ENCODE data around the gene TCIRG1.
A peak's percentile ranks its signal among the peaks of the same experiment; 100 is the strongest.
"Not testable (repeated sequence)": the region's sequence is repeated elsewhere in the genome, so short reads cannot be mapped to it uniquely, and the experiment has no call there.

TCIRG1 gene

DNA sequence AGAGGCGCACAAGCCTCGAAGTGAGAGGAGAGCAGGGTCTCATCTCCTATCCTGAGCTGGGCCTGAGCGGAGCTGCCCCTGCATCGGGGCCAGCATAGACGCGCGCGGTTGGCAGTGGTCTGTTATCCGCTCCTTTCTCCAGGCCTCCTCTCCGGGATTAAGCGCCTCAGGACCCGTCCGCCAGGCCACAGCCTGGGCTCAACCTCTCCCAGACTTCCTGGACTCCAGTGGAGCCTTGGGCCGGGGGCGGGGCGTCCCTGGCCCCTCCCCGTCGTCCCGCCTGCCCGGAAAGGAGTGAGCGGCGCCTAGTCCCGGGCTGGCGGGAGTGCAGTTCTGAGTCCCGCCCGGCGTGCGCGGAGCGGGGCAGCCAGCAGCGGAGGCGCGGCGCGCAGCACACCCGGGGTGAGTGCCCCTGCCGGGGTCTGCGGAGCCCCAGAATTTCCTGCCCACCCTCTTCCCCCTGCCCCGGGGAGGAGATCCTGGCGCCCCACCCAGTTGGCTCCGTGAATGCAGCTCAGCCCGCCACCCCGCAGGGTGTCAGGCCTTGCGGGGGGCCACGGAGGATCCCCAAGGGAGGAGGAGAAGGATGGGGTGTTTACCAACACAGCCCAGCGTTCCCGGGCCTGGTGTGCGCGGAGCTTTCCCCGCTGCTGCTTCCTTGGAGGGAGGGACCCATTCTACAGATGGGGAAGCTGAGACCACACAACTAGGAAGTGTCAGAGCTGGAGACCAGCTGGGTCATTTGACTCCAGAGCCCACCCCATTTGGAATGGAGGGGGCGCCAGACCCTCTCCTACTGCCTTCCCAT is at the start of gene TCIRG1:
TCIRG1 (plus strand) TSS at position 308 of the 808 bp plus-strand sequence. CDS start 2,247 bp downstream, outside the sequence.
- Mint-ChIP-seq H3K36me3 (ENCODE audit: low read depth) (peaks cover 14% of the 10 kb centered on the region), H3K4me1 (ENCODE audit: low read depth) (peaks cover 14% of the 10 kb centered on the region), H3K27me3 (ENCODE audit: low read depth) (no peaks in the 10 kb centered on the region), H3K9me3 (no peaks in the 10 kb centered on the region), H3K4me3 (peak within 1 kb of the TSS; percentile 95), H3K27ac (peak within 1 kb of the TSS; percentile 94)
- DNase-seq (ENCODE audit: low spot score), result peak; percentile 68

- not testable (repeated sequence) for H3K36me3 Mint-ChIP-seq (ENCODE audit: low read depth); H3K27ac Mint-ChIP-seq; H3K4me1 Mint-ChIP-seq (ENCODE audit: low read depth); H3K27me3 Mint-ChIP-seq (ENCODE audit: low read depth); H3K4me3 Mint-ChIP-seq; H3K9me3 Mint-ChIP-seq; DNase-seq (ENCODE audit: low spot score)
These were observed 48.1 kb upstream of the TCIRG1 start for GRCh38 chr11:67990546-67991346.

DNA sequence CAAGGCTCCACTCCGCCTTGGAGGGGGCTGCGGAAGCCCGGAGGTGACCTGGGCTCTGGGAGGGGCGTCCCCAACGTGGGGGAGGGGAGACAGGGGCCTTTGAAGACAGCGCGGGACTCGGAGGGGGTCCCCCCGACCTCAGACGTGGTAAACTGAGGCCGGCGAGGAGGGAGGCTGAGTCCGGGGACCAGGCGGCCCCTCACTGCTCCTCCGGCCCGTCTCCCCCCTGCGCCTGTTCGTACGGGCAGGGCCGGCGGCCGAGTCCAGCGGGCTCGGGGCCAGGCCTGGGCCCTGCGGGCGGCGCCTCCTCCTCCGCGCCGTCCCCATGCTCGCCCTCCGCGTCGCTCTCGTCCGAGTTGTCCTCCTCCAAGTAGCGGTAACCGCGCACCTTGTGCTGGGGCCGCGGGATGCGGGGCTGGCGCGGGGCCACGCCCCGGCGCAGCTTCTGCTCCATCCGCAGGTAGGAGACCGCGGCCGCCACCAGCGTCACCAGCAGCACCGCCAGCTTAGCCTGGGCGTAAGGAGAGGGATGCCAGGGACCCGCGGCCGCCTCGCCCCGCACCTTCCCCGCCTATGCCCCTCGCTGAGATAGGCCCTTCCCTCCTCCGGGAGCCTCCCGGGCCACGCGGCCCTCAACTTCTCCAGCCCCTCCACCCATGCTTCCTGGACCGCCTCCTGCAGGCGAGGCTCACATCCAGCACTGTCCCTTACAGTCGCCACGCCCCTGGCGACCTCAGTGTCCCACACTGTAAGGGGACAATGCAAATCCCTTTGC is 47.3 kb upstream of the TCIRG1 start:
- not testable (repeated sequence) for DNase-seq (ENCODE audit: low spot score); H3K27me3 Mint-ChIP-seq (ENCODE audit: low read depth); H3K36me3 Mint-ChIP-seq (ENCODE audit: low read depth); H3K4me1 Mint-ChIP-seq (ENCODE audit: low read depth); H3K4me3 Mint-ChIP-seq; H3K27ac Mint-ChIP-seq; H3K9me3 Mint-ChIP-seq

- Mint-ChIP-seq H3K4me1 (ENCODE audit: low read depth) (peaks cover 13% of the 10 kb centered on the region), H3K27ac (peak overlapping the region; percentile 45)
- H3K36me3 Mint-ChIP-seq (ENCODE audit: low read depth); H3K27me3 Mint-ChIP-seq (ENCODE audit: low read depth); H3K9me3 Mint-ChIP-seq; H3K4me3 Mint-ChIP-seq: not testable (repeated sequence)
- DNase-seq (ENCODE audit: low spot score), result peak; percentile 32
These were observed 45.0 kb upstream of the TCIRG1 start for GRCh38 chr11:67993821-67994220.

GRCh38 chr11:67994387-67994786 is 44.4 kb upstream of the TCIRG1 start:
- not testable (repeated sequence) for DNase-seq (ENCODE audit: low spot score); H3K4me3 Mint-ChIP-seq; H3K36me3 Mint-ChIP-seq (ENCODE audit: low read depth); H3K27me3 Mint-ChIP-seq (ENCODE audit: low read depth); H3K9me3 Mint-ChIP-seq; H3K27ac Mint-ChIP-seq
- peaks cover 13% of the 10 kb centered on the region for H3K4me1 Mint-ChIP-seq (ENCODE audit: low read depth)

- not testable (repeated sequence) for H3K36me3 Mint-ChIP-seq (ENCODE audit: low read depth); DNase-seq (ENCODE audit: low spot score); H3K27me3 Mint-ChIP-seq (ENCODE audit: low read depth); H3K27ac Mint-ChIP-seq; H3K9me3 Mint-ChIP-seq; H3K4me3 Mint-ChIP-seq
- H3K4me1 Mint-ChIP-seq (ENCODE audit: low read depth), result peaks cover 13% of the 10 kb centered on the region
These were observed 43.7 kb upstream of the TCIRG1 start for GRCh38 chr11:67995129-67995528.

DNA sequence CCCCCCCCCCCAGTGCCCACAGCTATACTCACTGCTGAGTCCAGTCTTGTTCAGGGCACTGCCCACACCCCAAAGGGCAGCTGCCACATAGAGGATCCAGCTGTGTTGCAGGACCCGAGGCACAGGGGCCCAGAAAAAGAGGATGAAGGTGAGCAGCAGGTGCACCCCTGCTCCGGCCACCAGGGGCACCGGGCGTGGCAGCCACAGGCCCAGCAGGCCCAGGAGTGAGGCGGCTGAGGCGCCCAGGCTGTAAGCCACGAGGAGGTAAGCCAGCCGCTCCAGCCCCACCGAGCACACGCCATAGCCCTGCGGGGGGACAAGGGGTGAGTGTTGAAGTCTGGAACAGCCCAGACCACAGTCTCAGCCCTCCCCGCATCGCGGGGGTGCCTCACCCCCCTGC is 43.2 kb upstream of the TCIRG1 start:
- not testable (repeated sequence) for H3K27ac Mint-ChIP-seq; H3K27me3 Mint-ChIP-seq (ENCODE audit: low read depth); H3K9me3 Mint-ChIP-seq; H3K36me3 Mint-ChIP-seq (ENCODE audit: low read depth); DNase-seq (ENCODE audit: low spot score); H3K4me3 Mint-ChIP-seq
- peaks cover 13% of the 10 kb centered on the region for H3K4me1 Mint-ChIP-seq (ENCODE audit: low read depth)

- no peak for DNase-seq (ENCODE audit: low spot score)
- H3K27ac Mint-ChIP-seq, result no peak overlapping the region
- peaks cover 6% of the 10 kb centered on the region for H3K36me3 Mint-ChIP-seq (ENCODE audit: low read depth)
These were observed 42.8 kb upstream of the TCIRG1 start for GRCh38 chr11:67996051-67996450.

GRCh38 chr11:67996622-67997474 is 42.0 kb upstream of the TCIRG1 start:
- H3K4me1 Mint-ChIP-seq (ENCODE audit: low read depth), result peaks cover 13% of the 10 kb centered on the region
- H3K9me3 Mint-ChIP-seq, result no peaks in the 10 kb centered on the region
- peak overlapping the region; percentile 63 for H3K27ac Mint-ChIP-seq
- H3K27me3 Mint-ChIP-seq (ENCODE audit: low read depth), result no peaks in the 10 kb centered on the region
- H3K4me3 Mint-ChIP-seq, result no peak overlapping the region
- H3K36me3 Mint-ChIP-seq (ENCODE audit: low read depth), result peaks cover 6% of the 10 kb centered on the region
- DNase-seq (ENCODE audit: low spot score), result peak; percentile 32

More at GRCh38 chr11:67996051-67996450, 42.8 kb upstream of the TCIRG1 start:
- Mint-ChIP-seq H3K4me3 (no peak overlapping the region), H3K27me3 (ENCODE audit: low read depth) (no peaks in the 10 kb centered on the region), H3K4me1 (ENCODE audit: low read depth) (peaks cover 13% of the 10 kb centered on the region), H3K9me3 (no peaks in the 10 kb centered on the region)

DNA sequence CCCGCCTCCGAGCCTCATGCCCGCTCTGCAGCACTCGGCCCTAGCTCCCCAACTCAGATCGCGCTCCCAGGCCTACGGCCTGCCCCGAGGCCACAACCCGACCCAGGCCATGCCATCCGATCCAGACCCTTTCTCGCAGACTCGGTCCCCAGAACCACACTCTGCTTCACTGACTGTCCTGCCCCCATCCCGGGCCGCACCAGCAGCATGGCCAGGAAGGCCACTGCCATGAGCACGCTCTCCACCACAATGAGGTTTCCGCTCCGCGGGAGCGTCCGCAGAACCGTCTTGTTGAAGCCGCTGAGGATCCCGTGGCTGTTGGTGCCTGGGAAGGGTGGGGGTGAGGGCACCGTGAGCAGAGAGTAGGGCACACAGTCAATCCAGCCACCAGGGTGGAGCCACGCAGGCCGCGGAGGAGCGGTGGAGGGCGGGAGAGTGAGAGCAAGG is 41.3 kb upstream of the TCIRG1 start:
- H3K27me3 Mint-ChIP-seq (ENCODE audit: low read depth), result no peaks in the 10 kb centered on the region
- peak overlapping the region; percentile 12 for H3K4me3 Mint-ChIP-seq
- no peak for DNase-seq (ENCODE audit: low spot score)
- H3K36me3 Mint-ChIP-seq (ENCODE audit: low read depth), result peaks cover 6% of the 10 kb centered on the region
- H3K9me3 Mint-ChIP-seq, result no peaks in the 10 kb centered on the region
- no peak overlapping the region for H3K27ac Mint-ChIP-seq
- peaks cover 15% of the 10 kb centered on the region for H3K4me1 Mint-ChIP-seq (ENCODE audit: low read depth)

DNA sequence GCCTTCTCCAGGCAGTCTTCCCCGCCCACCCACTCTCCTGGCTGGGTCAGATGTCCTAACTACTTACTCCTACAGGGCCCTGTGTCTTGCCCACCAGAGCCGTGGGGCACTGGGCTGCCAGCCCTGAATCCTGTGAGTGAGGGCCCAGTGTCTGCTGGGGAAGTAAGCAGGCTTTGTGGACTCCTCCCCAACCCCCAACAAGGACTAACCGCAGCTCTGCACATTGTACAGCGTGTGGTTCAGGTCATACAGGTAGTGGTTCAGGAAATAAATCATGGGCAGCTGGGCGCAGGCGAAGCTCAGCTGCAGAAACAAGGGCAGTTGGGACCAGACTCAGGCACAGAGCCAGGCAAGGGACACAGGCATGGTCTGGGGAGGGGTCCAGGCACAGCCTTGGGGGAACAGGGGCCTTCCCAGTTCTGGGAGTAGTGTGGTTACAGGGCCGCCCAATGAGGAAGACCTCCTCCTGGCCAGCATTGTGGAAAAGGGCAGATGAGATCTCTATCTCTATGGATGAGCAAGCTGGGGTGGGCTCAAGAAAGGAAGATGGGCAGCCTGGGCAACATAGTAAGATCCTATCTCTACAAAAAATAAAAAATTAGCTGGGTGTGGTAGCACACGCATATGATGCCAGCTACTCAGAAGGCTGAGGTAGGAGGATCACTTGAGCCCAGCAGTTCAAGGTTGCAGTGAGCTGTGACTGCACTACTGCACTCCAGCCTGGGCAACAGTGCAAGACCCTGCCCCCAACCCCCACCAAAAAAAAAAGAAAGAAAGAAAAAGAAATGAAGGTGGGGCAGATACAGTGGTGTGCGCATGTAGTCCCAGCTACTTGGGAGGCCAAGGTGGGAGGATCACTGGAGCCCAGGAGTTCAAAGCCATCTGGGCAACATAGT is 40.4 kb upstream of the TCIRG1 start:
- DNase-seq (ENCODE audit: low spot score), result no peak
- peak overlapping the region; percentile 52 for H3K4me3 Mint-ChIP-seq
- H3K9me3 Mint-ChIP-seq, result no peaks in the 10 kb centered on the region
- H3K4me1 Mint-ChIP-seq (ENCODE audit: low read depth), result peaks cover 15% of the 10 kb centered on the region
- no peaks in the 10 kb centered on the region for H3K27me3 Mint-ChIP-seq (ENCODE audit: low read depth)
- peaks cover 6% of the 10 kb centered on the region for H3K36me3 Mint-ChIP-seq (ENCODE audit: low read depth)
- peak overlapping the region; percentile 70 for H3K27ac Mint-ChIP-seq

DNA sequence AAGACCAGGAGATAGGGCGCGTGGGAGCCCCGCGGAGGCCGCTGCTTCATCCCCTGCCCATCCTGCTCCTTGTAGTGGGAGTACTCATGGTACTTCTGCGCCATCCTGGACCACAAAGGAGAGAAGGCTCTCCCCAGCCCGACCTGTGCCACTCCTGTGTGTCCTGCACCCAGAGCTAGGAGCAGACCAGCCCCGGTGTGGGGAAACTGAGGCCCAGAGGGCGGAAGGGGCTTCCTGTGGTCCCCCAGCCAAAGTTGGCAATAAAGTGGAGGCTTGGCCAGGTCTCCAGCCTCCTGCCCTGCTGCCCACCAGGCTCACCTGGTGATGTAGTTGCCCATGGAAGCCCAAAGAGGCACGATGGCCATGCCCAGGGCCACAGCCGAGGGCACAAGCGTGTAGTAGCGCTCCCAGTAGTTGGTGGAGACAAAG is 39.6 kb upstream of the TCIRG1 start:
- peaks cover 6% of the 10 kb centered on the region for H3K36me3 Mint-ChIP-seq (ENCODE audit: low read depth)
- H3K27me3 Mint-ChIP-seq (ENCODE audit: low read depth), result no peaks in the 10 kb centered on the region
- H3K4me3 Mint-ChIP-seq, result no peak overlapping the region
- no peaks in the 10 kb centered on the region for H3K9me3 Mint-ChIP-seq
- H3K4me1 Mint-ChIP-seq (ENCODE audit: low read depth), result peaks cover 13% of the 10 kb centered on the region
- H3K27ac Mint-ChIP-seq, result no peak overlapping the region
- no peak for DNase-seq (ENCODE audit: low spot score)

Data from T-helper 2 cell treated with Interferon-gamma antibody and Interleukin-4, amounts not matched to agents 5 μg/mL and 100 μg/mL, for 36 hours (primary cell).